HepG2 (cell line): ENCODE results near the gene VPS54. TPM values are rescaled to one million over a fixed set of nuclear protein-coding genes. Genes with fewer than 3 reads are reported as not detected.

Experiments used
- ATRX ChIP-seq: sonication (generic); formaldehyde crosslinking; IDR thresholded peaks from 2 replicates; pipeline ENCODE4 v1.4.0; 2020; ENCODE audit warnings: missing genetic modification reagents, borderline replicate concordance
- DMAP1 ChIP-seq: IDR thresholded peaks from 2 replicates; pipeline ENCODE4 v1.6.1; 2016
- NFYB ChIP-seq: sonication (generic); formaldehyde crosslinking; IDR thresholded peaks from 2 replicates; pipeline ENCODE4 v1.4.0; 2020; ENCODE audit warnings: missing genetic modification reagents
- PBX2 ChIP-seq: IDR thresholded peaks from 2 replicates; pipeline ENCODE4 v1.6.1; 2016; ENCODE audit warnings: control low read depth
- TFE3 ChIP-seq: IDR thresholded peaks from 2 replicates; pipeline ENCODE4 v1.6.1; 2016
- TP53 ChIP-seq: sonication (generic); formaldehyde crosslinking; conservative IDR thresholded peaks from 2 replicates; pipeline ENCODE4 v1.4.0; 2020; ENCODE audit warnings: missing genetic modification reagents
- ZBTB1 ChIP-seq: sonication (generic); formaldehyde crosslinking; IDR thresholded peaks from 2 replicates; pipeline ENCODE4 v1.4.0; 2020; ENCODE audit warnings: missing genetic modification reagents, borderline replicate concordance
- ZBTB14 ChIP-seq: sonication (generic); formaldehyde crosslinking; IDR thresholded peaks from 2 replicates; pipeline ENCODE4 v1.4.0; 2020; ENCODE audit warnings: missing genetic modification reagents
- ZBTB42 ChIP-seq: sonication (generic); formaldehyde crosslinking; IDR thresholded peaks from 2 replicates; pipeline ENCODE4 v1.5.0; 2020; ENCODE audit warnings: mild to moderate bottlenecking, missing genetic modification reagents
- ZBTB49 ChIP-seq: sonication (generic); formaldehyde crosslinking; IDR thresholded peaks from 2 replicates; pipeline ENCODE4 v1.4.0; 2020; ENCODE audit warnings: missing genetic modification reagents, borderline replicate concordance
- ZNF224 ChIP-seq: sonication (generic); formaldehyde crosslinking; IDR thresholded peaks from 2 replicates; pipeline ENCODE4 v1.5.0; 2020; ENCODE audit warnings: mild to moderate bottlenecking, missing genetic modification reagents
- ZNF30 ChIP-seq: sonication (generic); formaldehyde crosslinking; IDR thresholded peaks from 2 replicates; pipeline ENCODE4 v1.5.0; 2020; ENCODE audit warnings: mild to moderate bottlenecking, missing genetic modification reagents
- ZNF331 ChIP-seq: sonication (generic); formaldehyde crosslinking; IDR thresholded peaks from 2 replicates; pipeline ENCODE4 v1.4.0; 2020; ENCODE audit warnings: missing genetic modification reagents
- ZNF512B ChIP-seq: sonication (generic); formaldehyde crosslinking; IDR thresholded peaks from 2 replicates; pipeline ENCODE4 v1.5.1; 2020; ENCODE audit warnings: missing genetic modification reagents, mild to moderate bottlenecking, borderline replicate concordance
- ZNF577 ChIP-seq: sonication (generic); formaldehyde crosslinking; IDR thresholded peaks from 2 replicates; pipeline ENCODE4 v1.4.0; 2020; ENCODE audit warnings: mild to moderate bottlenecking, low read depth, missing genetic modification reagents, borderline replicate concordance
- ZNF672 ChIP-seq: sonication (generic); formaldehyde crosslinking; IDR thresholded peaks from 2 replicates; pipeline ENCODE4 v1.8.1; 2022; ENCODE audit warnings: missing genetic modification reagents
- ZNF770 ChIP-seq: sonication (generic); formaldehyde crosslinking; IDR thresholded peaks from 2 replicates; pipeline ENCODE4 v1.5.0; 2020; ENCODE audit warnings: mild to moderate bottlenecking, missing genetic modification reagents
- ZNF776 ChIP-seq: sonication (generic); formaldehyde crosslinking; IDR thresholded peaks from 2 replicates; pipeline ENCODE4 v1.4.0; 2020; ENCODE audit warnings: mild to moderate bottlenecking, missing genetic modification reagents
- ZSCAN21 ChIP-seq: sonication (generic); formaldehyde crosslinking; IDR thresholded peaks from 2 replicates; pipeline ENCODE4 v1.8.0; 2022; ENCODE audit warnings: mild to moderate bottlenecking, missing genetic modification reagents, moderate library complexity, borderline replicate concordance
- polyA plus RNA-seq, 8 experiments: library from polyadenylated mRNA; depleted of rRNA in 3 of 8; stranded (reverse) in 7 of 8; unstranded in 1 of 8; fragments of >200 nt; fragmentation: Illumina TruSeq in 4 of 8; extraction: Trizol in 4 of 8; gene quantifications; 2 replicates each; pipeline versions ENCODE4 v1.2.1 to v1.2.3, GENCODE V29; 2011 to 2016; ENCODE audit warnings: low read depth in 4 of 8, missing spikeins in 1 of 8, mixed read lengths in 1 of 8; ENCODE audit not compliant: insufficient read depth in 1 of 8
- total RNA-seq, 5 experiments: library from RNA; depleted of rRNA; stranded (reverse); fragments of >200 nt; fragmentation: Illumina TruSeq; extraction: Trizol; gene quantifications; 2 replicates each; pipeline ENCODE4 v1.2.3, GENCODE V29; 2016; ENCODE audit warnings: low read depth in 1 of 5

Gene VPS54
- total and polyA plus RNA-seq, 2 of the 13 experiments (the other 11 are each of a cell fraction or from before 2014, with no cell fraction given): 64.7 to 77.5 TPM

DNA sequence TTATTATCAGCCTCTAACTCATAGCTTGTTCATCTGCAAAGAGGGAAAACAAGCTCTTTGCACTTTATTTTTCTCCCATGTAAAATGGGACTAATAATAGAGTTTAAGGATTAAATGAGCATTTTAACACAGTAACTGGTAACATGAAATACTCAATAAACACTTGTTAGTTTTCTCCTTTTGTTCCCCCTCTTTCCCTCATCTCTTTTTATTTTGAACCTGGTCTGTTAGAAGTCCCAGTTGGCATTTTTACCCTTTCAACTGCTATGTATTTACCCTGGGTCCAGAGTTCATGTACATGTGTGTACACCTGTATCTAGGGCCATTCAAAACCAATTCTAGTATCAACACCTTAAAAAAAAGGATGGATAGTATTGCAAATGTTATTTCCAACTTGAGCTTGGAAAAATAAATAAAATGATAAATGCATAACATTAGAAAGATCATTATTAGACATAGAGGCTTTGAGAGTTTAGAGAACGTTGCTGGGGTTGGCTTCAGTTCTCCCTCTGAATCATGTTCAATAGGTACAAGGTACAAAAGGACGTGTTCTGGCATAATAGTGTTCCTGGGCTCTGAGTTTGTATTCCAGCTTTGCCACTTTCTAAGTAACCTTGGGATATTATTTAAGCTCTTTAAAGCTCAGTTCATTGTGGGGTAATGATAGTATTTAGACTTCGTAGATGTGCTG is 5.2 kb upstream of the VPS54 start (continued):
- TF ChIP-seq PBX2 (CRISPR knock-in tag) (no peak), ZBTB42 (CRISPR knock-in tag) (no peak), ZNF770 (CRISPR knock-in tag) (no peak; the same call in 1 of the 2 replicates), ZNF577 (CRISPR knock-in tag) (no peak), ZNF776 (CRISPR knock-in tag) (no peak), DMAP1 (peak; percentile 62), TP53 (CRISPR knock-in tag) (no peak), TFE3 (CRISPR knock-in tag) (peak; percentile 35; the same call in 1 of the 2 replicates), ZBTB14 (CRISPR knock-in tag) (no peak), ZNF512B (CRISPR knock-in tag) (no peak), NFYB (no peak), ATRX (CRISPR knock-in tag) (no peak), ZBTB1 (CRISPR knock-in tag) (no peak), ZNF30 (CRISPR knock-in tag) (no peak), ZNF672 (CRISPR knock-in tag) (no peak), ZBTB49 (CRISPR knock-in tag) (no peak), ZNF224 (CRISPR knock-in tag) (no peak), ZNF331 (CRISPR knock-in tag) (peak; percentile 48; the same call in 1 of the 2 replicates), ZSCAN21 (no peak)
